ENCODE data around the gene PSMB7.

DNA sequence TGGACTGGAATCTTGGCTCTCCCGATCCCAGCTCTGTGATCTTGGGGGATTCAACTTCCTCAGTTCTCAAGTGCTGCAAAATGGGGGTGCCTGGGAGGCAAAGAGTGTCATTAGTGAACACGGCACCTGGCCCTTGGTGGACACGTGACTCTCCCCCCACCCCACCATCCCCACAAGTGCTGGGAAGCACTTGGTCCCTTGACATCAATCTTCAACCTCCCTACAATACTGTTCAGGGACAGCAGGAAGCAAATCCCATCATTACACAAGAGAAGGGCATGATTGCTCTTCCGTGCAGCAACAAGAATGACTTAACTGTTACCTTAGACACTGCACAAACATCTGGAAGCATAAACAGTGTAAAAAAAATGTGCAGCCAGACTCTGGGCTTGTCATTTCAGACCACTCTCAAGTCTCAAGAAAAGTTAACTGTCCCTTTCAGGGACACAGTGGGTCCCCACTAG is 61.4 kb downstream of the PSMB7 start:
- TF ChIP-seq EZH2 (IDR thresholded peaks at IDR 0.05; ENCODE audit: low read length, missing control alignments), result no peak
- TF ChIP-seq, protein P1, sequence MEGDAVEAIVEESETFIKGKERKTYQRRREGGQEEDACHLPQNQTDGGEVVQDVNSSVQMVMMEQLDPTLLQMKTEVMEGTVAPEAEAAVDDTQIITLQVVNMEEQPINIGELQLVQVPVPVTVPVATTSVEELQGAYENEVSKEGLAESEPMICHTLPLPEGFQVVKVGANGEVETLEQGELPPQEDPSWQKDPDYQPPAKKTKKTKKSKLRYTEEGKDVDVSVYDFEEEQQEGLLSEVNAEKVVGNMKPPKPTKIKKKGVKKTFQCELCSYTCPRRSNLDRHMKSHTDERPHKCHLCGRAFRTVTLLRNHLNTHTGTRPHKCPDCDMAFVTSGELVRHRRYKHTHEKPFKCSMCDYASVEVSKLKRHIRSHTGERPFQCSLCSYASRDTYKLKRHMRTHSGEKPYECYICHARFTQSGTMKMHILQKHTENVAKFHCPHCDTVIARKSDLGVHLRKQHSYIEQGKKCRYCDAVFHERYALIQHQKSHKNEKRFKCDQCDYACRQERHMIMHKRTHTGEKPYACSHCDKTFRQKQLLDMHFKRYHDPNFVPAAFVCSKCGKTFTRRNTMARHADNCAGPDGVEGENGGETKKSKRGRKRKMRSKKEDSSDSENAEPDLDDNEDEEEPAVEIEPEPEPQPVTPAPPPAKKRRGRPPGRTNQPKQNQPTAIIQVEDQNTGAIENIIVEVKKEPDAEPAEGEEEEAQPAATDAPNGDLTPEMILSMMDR (conservative IDR thresholded peaks at IDR 0.05 in 1 of 2, IDR thresholded peaks at IDR 0.05 in 1 of 2; ENCODE audit: low read depth in 1 of 2, low read length in 2 of 2), result no peak
